Raji (cell line): ENCODE data around the gene SGPP2.

Experiments
- POLR2A ChIP-seq: IDR thresholded peaks from 2 replicates; pipeline ENCODE4 v1.6.1; 2011; ENCODE audit warnings: low read depth, low read length, control low read depth; ENCODE audit not compliant: insufficient read depth

The SGPP2 gene

DNA sequence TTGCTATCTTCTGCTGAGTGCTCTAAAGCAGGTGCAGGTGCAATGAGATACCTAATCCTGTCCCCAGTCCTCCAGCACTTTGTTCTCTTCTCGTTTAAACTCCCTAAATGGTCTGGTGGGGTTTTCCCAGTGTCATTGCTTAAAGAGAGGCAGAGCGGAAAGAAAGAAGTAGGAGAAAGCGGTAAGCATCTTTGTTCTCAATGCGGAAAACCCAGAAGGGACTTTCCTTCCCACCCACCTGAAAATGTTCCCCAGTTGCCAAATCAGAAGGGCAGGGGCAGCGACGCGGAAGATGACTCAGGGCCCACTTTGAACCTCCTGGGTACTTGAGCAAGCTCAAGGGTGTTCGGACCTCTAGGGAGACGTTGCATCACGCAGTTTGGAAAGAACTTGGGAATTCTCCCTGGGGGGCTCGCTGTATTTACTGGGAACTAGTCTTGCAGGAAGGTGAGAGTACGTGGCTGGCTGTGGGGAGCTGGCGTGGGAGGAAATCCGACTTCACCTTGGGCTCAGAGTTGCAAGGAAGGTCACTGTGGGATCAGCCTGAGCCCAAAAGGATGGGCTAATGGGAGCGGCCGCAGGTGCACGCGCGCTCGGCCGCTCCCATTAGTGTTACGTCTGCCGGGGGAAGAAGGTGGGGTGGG lies 589 bp upstream of the SGPP2 start:
- TF ChIP-seq POLR2A = no peak

DNA sequence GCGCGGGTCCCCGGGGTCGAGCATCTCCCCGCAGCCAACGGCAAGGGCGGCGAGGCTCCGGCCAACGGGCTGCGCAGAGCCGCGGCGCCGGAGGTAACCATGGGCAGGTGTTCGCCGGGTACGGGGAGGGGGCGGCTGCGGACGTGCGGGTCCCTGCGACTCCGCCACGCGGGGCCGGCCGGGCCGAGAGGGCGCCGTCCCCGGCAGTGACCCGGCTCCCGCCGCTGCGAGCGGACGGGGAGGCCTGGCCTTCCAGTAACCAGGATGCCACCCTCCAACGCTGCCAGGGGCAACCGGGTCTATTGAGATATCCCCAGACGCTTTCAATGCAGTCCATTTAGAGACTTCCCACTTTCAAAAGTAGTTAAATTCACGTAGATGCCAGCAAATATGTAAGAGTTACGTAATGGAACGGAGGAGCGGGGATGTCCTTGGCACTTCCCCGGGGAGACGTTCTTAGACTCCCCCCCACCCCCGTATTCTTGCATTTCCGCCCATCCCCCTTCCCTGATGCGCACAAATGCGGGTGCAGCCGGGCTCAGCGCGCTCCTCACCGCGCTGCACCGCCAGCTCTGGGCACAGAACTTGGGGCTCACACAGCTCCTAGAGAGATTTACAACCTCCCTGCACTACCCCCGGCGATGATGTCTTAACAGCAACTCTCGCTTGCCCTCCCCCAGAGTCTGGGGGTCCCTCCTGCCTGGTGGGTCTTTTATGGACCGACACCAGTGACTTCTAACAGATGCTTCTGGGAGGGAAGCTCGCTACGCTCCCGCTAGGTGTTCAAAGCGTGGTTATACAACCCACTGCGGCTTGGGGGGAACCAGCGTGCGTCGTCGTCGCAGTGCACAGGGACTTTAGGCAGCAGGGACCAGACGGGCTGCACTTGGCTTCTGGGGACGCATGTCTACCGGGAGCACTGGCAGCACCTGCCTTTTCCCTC lies 657 bp downstream of the SGPP2 start:
- no peak for TF ChIP-seq POLR2A

DNA sequence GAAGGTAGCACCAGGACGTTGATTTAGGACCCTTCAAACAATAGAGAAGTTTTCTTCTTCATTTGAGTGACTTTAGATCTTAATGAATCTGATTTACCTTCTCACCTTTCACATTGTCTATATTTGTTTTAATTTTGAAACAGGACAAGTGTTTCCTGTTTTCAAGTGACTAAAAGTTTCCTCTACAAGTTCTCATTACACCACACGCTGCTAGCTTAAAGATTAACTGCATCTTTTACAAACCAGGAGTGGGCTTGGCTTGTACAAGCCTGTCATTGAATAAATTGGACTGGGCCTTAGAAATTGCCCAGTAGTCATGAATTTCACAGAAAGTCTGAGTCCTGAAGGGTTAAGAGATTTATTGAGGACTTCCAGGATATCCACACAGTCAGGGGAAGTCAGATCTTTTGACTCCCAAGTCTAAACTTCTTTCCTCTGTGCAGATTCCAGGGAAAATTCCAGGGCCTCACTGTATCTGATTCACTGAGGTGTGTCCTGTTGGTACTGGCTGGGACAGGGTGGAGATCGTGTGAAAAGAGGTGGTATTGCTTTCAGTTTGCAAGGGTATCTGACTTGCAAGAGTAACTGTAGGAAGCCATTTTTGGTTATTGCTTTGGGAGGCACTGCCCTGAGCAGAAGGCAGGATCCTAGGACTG lies 3.4 kb downstream of the SGPP2 start:
- TF ChIP-seq POLR2A = no peak

DNA sequence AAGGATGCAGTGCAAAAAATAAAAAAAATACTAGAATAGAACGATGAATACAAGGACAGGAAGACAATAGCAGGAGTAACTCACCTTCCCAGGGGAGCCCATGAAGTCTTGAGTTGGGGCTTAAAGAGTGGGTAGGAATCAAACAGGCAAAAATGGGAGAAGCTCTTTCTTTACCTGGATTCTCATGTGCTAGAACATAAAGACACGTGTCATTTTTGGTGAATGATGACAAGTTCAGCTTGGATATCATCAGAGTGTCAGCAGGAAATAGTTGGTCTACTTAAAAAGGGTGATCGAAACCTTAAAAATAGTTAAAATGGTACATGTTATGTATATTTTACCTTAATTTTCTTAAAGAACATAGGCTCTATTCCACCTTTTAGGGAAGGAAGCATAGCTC lies 5.7 kb downstream of the SGPP2 start:
- no peak for TF ChIP-seq POLR2A

DNA sequence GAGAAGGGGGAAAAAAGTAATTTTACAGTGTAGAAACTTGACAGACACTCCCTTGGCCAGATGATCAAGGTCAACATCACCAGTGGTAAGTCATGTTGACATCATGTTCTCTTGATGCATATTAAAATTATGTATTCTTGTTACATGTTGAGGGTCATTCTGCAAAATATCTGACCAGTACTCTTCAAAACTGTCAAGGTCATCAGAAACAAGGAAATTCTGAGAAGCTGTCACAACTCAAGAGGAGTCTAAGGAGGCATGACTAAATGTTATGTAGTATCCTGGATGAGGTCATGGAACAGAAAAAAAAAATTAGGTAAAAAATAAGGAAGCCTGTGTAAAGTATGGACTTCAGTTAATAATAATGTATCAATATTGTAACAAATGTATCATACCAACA lies 6.3 kb downstream of the SGPP2 start:
- no peak for TF ChIP-seq POLR2A

DNA sequence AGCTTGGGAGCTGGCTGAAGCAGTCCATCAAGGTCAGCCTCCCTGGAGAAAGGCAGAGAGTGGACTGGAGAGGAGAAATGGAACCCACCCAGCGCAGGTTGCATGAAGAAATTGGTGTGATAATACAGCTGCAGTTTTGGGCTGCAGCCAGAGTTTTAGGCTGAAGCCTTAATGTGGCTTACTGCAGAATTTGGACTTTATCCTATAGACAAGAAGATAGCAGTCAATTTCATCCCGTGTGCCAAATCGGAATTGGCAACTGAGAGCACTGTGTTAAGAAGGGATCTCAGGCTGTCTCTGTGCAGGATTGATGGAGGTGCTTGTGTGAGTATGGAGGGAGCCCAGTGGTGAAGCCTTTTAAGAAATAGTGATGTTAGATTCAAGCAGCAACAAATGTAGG lies 7.5 kb downstream of the SGPP2 start:
- TF ChIP-seq POLR2A = no peak

DNA sequence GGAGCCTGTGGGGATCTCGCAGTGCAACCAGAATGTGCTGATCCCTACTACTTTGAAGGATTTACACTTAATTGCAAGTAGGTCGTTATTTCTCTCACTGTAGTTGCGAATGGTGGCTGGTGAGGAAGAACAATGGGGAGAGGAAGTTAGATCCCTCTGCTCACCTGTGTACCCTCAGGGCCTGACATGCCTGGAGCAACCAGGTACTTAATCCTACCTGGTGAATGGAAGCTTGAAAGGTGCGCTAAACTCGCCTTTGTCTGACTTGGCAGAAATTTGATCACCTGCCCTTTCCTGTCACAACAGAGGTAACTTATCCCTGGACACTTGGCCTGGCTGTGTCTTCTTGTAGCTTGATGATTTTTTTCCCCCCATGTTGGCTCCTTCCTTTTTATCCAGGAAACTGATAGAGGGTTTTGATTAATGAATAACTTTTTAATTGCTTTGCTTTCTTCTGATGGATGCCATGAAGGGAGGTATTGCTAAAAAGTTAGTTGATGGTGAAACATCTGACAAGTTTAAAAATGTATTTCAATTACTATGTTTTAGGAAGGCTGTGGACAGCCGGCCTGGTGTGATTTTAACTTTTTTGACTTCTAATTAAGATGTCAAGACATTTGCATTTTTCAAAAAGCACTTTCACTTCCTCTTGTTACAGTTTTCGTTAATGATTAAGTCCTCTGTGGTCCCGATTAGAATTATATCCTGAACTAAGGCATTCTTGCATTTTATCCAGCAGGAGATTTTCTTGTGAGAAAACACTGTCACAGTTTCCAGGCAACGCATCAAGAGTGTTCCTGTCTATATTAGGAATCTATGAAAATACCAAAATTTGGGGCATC lies 9.2 kb downstream of the SGPP2 start:
- no peak for TF ChIP-seq POLR2A

DNA sequence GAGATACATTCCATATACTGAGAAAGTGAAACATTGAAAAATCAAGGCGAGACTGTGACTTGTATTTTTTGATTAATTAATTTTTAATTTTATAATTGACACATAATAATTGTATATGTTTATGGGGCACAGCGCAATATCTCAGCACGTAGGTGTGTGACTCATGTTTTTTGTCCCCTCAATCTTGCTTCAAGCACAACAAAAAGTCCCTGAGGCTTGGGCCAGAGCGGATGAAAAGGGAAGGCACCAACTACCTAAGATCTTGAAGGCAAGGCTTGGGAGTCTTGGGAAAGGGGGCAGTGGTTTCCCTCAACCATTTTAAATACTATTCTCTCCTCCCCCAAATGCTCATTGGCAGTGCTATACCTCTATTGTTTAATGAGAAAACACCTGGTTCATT lies 9.9 kb downstream of the SGPP2 start:
- no peak for TF ChIP-seq POLR2A

DNA sequence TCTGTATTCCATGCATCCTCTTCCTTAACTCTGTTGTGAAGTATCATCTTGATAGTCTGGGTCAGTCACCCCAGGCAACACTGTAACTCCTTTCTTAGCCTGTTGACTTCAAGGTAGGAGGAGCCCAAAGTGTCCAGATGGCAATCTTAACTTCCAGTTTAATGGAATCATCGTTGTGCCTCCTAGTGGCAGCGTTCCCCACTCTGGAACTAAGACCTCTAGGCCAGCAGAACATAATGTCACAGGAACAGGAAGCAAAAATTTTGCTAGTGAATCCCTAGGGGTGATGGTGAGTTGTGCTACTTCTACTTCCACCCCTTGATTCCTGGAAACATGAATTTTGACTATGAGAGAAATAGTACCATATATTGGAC lies 11.7 kb downstream of the SGPP2 start:
- TF ChIP-seq POLR2A = no peak

DNA sequence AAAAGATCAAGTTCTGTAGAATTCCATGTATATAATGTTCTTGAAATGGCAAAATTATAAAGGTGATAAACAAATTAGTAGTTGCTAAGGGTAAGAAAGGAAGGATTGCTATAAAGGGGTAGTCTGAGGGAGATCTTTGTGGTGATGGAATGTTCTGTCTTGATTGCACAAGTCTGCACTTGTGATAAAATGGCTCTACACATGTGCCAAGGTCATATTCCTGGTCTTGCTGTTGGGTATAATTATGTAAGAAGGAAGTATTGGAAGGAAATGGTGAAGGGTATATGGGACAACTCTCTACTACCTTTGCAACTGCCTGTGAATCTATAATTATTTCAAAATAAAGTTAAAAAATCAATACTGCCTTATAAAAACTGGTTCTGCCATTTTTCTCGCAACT lies 15.3 kb downstream of the SGPP2 start:
- TF ChIP-seq POLR2A = no peak

DNA sequence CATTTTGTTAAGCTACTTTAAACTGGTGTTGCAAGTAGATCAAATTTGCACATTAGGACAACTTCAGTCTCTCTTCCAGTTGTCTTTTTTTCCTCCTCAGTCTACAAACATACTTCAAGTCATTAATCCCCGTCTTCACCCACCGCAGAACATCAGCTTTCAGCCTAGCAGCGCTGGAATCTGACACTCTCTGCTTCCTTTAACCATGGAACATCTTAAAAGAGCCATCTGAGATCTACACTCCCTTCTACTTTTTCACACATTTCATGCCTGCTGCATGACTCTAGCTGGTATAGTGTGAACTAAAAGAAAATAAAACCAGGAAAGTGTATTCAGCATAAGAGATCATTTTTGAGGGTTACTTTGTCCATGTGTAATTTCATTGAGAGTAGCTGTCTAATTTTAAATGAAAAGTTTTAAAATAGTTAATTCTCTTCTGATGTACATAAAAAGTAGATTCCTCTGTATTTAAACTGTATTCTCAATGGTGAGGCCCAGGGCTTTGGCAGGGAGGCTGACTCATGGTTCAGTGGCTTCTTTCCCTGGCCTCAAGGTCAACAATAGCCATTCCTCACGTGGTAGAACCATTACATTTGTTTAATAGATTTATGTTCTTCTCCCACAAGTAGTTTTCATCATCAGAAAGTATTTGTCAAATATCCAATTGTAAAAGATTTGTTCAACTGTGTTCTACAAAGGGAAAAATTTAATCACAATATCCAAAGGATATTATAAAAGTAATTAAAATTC lies 16.5 kb downstream of the SGPP2 start:
- TF ChIP-seq POLR2A = no peak

DNA sequence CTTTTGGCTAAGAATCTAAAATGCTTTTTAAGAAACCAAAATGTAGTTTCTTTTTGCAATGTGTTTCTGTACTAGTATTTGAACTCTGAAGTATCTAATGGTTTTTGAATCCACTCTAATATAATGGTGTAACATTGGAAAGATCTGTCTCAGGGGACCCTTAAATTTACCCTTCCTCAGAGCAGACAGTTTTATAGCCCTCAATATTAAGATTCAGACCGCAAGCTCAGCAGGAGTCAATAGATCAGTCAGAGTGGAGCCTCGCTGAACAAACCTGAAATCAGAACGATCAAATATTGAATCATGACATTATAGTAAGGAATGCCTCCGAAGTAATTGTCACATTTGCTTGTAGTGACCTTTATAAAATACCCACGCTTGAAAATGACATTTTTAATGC lies 18.3 kb downstream of the SGPP2 start:
- TF ChIP-seq POLR2A = no peak

DNA sequence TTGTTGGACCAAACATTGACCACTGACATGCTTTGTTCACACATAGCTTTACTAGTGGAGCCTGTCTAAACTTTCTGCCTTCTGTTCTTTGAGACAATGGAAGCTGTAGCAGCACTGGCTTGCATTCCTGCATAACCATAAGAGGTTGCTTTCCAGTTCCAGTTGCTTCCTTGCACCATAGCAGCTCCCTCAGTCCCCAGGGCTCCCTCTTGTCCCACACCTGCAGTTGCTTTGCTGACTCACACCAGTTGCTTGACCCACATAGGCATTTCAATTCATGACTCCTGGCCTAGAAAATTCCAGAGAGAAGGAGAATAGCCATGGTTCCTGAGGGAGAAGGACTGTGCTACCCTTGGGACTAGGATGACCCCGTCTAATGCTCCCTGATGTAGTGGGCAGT lies 20.9 kb downstream of the SGPP2 start:
- no peak for TF ChIP-seq POLR2A

DNA sequence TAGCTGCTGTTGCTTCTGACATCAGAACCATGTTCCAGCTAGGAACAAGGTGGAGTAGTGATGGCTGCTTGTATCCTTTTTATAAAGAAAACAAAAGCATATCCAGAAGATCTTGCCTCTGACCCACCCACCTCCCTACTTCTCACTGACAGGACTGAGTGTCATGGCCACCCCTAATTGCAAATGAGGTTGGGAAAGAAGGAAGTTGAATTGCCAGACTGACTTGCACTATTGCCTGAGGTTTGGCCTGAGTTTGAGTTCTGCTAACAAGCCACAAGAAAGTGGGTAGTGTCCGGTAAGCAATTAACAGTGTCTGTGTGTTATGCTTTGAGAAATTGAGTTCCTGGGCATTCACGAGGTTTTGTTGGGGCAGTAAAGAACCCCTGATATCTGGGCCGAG lies 22.8 kb downstream of the SGPP2 start:
- TF ChIP-seq POLR2A = no peak

DNA sequence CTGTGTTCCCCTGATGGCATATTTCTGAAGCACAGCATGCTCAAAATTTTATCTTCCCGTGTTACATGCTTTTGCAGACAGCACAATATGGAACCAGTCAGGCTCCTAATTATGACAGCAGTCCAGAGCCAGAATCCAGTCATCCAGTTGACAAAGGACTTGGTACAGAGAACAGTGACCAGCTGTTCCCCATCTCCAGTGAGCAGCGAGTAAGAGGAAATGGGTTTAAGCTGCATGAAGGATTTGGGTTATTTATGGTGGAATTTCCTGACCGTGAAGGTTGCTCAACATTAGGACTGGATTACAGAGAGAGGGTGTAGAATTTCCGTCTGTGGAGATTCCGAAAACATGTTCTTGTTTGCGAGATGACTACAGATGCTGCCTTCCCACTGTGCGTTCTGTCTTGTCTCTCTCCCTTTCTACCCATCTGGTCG lies 24.4 kb downstream of the SGPP2 start:
- TF ChIP-seq POLR2A = no peak

DNA sequence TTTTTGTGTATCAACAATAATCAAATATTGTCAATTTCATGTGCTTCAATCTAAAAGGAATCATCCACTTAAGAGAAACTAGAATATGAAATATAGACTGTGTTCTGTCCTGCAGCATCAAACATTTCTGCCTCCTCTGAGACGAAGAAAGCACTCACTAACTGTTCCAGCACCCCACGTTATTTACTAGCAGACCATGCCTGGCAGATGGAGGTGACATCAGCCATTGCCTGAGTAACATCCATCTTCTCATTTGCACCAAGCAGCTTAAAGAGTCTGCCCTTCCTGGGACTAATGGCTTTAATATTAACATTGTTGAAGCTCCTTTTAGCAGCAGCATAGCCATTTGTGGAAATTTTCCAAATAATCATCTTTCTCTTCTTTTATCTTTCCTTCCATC lies 25.7 kb downstream of the SGPP2 start:
- no peak for TF ChIP-seq POLR2A
